ENCODE measurements around the gene PHLPP1.

DNA sequence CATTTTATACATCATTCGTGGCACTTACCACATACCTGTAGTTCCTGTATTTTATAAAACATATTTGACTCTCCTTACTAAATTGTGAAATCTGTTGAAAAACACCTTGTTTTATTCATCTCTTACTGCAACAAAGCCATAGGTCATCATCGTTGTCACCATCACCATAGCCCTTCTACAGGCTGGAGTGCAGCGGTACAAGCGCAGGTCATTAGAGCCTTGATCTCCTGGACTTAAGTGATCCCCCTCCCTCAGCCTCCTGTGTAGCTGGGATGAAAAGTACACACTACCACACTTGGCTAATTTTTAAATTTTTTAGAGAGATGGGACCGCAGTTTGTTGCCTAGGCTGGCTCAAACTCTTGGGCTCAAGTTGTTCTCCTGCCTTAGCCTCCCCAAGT lies 184.2 kb downstream of the PHLPP1 start:
- TF ChIP-seq POLR2A (IDR thresholded peaks at IDR 0.05; ENCODE audit: low read depth, low read length) (no peak), RFX5 (IDR thresholded peaks at IDR 0.05; ENCODE audit: low read depth, low read length) (no peak), CTCF (conservative IDR thresholded peaks at IDR 0.05; ENCODE audit: low read depth, low read length) (no peak), NFE2L2 (IDR thresholded peaks at IDR 0.05; ENCODE audit: low read depth, low read length) (no peak), CHD1 (IDR thresholded peaks at IDR 0.05; ENCODE audit: low read depth, low read length) (no peak), MAFK (IDR thresholded peaks at IDR 0.05; ENCODE audit: low read depth, low read length) (no peak), RAD21 (IDR thresholded peaks at IDR 0.05; ENCODE audit: low read length) (no peak), RCOR1 (IDR thresholded peaks at IDR 0.05; ENCODE audit: insufficient replicate concordance, low read length) (no peak), USF2 (IDR thresholded peaks at IDR 0.05; ENCODE audit: low read depth, low read length) (no peak)

Measured in IMR-90 (cell line).